ENCODE data around the gene SPINT2.
"Not testable (repeated sequence)": the region's sequence is repeated elsewhere in the genome, so short reads cannot be mapped to it uniquely, and the experiment has no call there.

DNA sequence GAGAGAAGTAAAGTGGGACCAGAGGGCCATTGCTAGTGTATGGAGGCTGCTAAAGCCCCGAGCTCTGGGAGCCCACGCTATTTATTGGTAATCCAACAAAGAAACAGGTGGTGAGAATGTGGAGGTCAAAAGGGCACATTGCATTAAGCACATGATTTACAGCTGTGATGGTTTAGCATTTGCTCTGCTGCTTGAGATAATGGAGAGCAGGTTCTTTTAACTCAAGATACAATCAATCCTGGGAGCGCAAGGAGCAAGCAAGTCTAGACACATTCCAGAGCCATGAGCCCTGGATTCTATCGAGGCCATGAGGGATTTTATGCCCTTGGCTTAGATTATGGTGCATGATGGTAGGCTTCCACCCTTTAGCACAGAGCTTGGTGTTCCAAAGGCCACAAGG lies 74.6 kb downstream of the SPINT2 start:
- TF ChIP-seq, protein P1, sequence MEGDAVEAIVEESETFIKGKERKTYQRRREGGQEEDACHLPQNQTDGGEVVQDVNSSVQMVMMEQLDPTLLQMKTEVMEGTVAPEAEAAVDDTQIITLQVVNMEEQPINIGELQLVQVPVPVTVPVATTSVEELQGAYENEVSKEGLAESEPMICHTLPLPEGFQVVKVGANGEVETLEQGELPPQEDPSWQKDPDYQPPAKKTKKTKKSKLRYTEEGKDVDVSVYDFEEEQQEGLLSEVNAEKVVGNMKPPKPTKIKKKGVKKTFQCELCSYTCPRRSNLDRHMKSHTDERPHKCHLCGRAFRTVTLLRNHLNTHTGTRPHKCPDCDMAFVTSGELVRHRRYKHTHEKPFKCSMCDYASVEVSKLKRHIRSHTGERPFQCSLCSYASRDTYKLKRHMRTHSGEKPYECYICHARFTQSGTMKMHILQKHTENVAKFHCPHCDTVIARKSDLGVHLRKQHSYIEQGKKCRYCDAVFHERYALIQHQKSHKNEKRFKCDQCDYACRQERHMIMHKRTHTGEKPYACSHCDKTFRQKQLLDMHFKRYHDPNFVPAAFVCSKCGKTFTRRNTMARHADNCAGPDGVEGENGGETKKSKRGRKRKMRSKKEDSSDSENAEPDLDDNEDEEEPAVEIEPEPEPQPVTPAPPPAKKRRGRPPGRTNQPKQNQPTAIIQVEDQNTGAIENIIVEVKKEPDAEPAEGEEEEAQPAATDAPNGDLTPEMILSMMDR (IDR thresholded peaks at IDR 0.05; ENCODE audit: insufficient read depth, low read depth, low read length), result not testable (repeated sequence)
- TF ChIP-seq EZH2 (IDR thresholded peaks at IDR 0.05; ENCODE audit: insufficient read depth, low read length), result not testable (repeated sequence)
